ENCODE measurements around the gene ELK4.
"Not testable (repeated sequence)": the region's sequence is repeated elsewhere in the genome, so short reads cannot be mapped to it uniquely, and the experiment has no call there.

The ELK4 gene

GRCh38 chr1:205663286-205663936 is 31.6 kb upstream of the ELK4 start:
- no peak for DNase-seq

DNA sequence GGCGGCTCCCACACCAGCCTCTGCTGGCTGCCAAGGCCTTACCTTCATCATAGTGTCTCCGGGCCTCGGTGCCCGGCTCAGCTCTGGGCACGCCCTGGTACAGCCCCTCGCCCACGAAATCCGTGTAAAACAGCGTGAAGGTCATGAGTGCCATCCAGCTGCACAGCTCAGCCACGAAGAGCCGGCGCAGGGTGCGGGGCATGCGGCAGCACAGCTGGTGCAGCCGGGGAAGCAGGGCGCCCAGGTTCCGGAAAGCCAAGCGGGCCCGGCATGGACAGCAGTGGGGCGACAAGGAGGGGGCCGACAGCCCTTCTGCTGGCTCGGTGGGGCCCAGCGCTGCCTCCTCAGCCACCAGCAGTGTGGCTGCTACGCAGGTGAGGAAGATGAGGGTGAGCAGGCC is 31.0 kb upstream of the ELK4 start:
- DNase-seq: no peak

DNA sequence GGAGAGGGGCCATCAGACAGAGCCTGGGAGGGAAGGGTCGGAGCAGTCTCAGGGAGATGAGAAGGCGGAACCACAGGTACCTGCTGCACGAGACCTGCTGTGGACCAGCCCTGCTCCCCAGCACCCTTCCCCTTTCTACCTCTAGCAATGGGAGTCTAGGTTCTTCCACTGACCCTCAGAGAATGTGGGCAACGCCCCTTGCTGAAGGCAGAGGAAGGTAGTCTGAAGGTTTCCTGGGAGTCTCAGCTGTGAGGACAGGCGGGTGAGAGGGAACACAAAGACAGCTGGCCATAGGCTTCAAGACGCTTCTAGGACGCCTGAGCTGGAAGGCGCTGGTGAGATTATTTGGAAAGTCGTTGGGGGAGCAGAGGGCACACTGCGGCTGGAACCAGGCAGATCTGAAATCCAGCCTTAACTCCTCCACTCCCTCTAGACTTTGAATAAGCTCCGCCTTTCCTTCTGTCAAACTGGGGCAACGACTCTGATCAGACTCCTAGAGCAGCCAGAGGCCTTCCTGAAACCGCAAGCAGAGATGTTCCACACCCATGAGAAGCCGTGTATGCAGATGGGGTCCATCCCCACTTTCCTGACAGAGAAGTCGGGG is 30.4 kb upstream of the ELK4 start:
- no peak for DNase-seq

GRCh38 chr1:205661429-205662134 is 29.8 kb upstream of the ELK4 start:
- no peak for DNase-seq

DNA sequence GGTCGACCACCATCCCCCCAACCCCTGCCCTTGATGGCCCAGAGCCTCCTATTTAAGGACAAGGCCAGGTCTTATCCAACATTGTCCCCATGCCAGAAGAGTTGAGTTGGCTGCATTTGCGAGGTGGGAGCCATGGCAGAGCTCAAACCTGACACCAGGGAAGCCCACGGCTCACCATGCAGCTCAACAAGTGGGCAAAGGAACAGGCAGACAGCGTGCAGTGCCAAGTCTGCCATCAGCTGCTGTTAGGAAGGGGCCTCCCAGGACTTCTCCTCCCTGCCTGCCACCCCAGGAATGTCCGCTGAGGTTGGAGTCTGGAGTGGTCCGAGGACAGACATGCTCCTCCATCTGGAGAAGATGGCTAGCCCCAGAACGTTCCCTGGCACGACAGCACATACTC is 28.6 kb upstream of the ELK4 start:
- DNase-seq: no peak

DNA sequence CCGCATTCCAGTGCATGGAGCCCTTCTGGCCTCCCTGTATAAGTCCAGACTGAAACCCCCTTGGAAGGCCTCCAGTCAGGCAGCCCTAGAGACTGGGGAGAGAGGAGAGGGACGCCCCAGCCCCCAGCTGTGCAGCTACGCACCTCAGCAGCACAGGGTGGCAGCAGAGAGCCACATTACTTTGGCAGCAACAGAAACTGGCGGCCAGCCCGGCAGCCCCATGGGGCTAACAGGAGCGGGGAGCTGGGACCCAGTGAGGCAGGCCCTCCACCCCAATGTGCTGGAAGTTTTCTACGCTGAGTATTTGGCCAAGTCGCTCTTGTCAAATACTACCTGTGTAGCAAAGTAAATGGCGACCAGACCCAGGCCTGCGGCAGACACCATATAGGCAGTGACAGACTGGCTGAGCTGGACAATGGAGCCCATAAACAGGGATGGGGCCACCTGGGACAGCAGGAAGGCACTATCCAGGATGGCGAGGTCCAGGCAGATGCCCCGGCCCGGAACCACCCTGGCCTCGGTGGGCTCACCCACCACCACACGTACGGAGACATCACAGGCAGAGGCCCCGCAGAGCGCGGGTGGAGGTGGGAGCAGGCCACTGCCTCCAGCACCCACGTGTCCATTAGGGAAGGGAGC is 27.3 kb upstream of the ELK4 start:
- peak; percentile 81 for DNase-seq

DNA sequence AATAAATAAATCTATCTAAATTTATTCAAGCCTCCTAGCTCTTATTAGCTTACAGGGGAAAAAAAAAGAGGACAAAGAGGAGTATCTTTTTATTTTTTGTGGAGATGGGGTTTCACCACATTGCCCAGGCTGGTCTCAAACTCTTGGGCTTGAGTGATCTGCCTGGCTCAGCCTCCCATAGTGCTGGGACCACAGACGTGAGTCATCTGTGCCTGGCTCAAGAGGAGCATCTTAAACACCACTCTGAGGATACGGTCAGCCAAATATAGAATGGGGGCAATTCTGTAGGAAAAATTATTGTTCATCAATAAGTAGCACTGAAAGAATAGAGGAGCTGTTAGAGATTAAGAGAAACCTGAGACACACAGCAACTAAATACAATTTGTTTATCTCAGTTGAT is 24.4 kb upstream of the ELK4 start:
- DNase-seq: no peak

GRCh38 chr1:205652984-205653383 is 21.2 kb upstream of the ELK4 start:
- no peak for DNase-seq

- no peak for DNase-seq
These were observed 18.4 kb upstream of the ELK4 start for GRCh38 chr1:205650241-205650640.

DNA sequence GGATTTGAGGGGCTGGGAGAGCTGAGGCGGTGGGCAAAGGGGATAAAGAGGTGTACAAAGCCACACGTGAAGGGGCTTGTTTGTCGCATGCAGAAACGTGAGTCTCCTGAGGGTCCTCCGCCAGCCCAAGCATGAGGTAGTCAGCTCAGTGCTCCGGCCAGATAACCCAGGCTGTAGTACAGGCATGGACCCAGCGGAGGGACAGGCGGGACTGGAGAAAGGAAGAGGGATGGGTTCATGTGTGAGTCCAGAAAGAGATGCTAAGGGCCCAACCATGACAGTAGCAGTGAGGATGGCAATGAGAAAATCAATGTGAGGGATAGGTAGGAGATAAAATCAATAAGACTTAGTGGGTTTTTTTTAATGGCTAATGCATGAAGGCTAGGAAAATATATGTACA is 13.7 kb upstream of the ELK4 start:
- DNase-seq: no peak

- DNase-seq: no peak
These were observed 11.0 kb upstream of the ELK4 start for GRCh38 chr1:205642679-205643307.

GRCh38 chr1:205639567-205639966 is 7.8 kb upstream of the ELK4 start:
- no peak for DNase-seq

GRCh38 chr1:205637854-205638468 is 6.2 kb upstream of the ELK4 start:
- no peak for DNase-seq

DNA sequence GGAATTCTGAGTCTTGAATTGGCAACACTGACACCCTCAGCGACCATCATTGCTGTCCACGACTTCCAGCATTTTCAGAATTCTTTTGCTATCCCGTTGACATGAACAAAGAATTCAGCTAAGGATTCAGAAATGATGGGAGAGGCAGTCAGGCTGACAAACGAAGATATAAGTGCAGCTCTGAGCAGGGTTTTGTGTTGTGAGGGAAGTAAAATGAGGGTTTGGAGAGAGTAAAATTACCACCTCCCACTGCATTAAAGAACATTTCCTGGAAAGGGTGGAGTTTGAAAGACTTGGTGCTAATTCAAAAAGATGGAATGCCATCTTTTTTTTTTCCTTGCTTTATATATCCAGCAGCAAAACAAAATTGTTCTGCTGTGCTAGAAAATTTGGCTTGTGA is 4.9 kb upstream of the ELK4 start:
- no peak for DNase-seq

DNA sequence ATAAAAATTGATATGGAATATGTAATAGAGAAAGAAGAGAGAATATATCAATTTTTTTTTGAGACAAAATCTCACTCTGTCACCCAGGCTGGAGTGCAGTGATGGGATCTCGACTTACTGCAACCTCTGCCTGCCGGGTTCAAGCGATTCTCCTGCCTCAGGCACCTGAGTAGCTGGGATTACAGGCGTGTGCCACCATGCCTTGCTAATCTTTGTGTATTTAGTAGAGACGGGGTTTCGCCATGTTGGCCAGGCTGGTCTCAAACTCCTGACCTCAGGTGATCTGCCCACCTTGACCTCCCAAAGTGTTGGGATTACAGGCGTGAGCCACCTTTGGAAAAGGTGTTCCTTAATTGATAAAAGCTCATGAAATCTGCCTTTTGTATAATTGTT is 4.3 kb upstream of the ELK4 start:
- DNase-seq: not testable (repeated sequence)

- no peak for DNase-seq
These were observed 1.7 kb upstream of the ELK4 start for GRCh38 chr1:205633421-205633976.

DNA sequence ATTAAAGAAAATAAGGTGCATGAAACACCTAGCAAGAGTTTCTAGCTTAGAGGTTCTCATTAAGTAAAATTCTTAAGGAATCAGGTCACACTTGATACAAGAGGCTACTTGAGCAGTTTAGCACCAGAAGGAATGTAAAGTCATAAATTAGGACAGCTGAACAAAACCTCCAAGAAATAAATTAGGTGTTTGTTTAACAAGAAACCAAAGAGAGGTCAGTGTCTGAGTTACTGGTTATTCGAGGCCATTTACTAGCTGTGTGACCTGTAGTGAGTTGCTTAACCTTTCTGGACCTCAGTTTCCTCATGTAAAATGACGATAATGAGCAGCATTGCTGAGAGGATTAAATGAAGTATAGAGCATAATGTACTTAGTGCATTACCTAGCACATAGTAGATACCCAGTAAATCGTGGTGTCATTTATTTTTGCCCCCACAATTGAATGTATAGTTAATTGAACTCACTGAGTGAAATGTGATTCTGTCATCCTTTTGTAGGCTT is 908 bp upstream of the ELK4 start:
- no peak for DNase-seq

GRCh38 chr1:205631010-205631767 is 622 bp downstream of the ELK4 start:
- peak; percentile 76 for DNase-seq

DNA sequence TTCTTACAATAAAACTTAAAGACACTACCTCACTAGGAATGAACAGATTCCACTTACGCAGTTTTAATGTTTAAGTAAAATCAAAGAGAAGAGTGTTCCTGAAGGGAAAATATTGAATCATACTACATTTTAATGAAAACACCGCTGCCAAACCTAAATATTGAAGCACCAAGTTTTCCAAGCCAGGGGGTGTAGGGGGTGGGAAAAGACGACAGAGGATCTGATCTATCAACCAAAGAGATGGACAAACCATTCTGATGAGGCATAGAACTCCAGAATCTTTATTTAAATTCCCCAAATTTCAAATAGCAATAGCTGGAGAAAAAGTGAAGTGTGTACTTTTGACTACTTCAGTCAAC is 1.2 kb downstream of the ELK4 start:
- DNase-seq: no peak

DNA sequence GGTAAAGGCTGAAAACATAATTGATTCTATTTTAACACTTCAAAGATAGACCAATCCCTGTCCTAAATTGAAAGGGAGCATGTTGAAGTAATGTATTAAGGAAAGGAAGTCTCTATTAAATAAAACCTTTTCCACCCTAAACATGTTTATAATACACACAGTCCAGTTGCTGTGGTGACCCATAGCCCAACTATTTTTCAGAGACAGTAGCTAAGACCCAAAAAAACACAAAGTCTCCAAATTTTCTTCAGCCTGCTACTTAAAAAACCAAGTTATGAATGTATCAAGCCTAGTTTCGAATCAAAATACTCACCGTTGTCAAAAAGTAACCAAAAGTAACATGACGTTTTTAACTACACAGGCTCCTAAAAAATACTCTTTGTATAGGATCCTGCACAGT is 1.6 kb downstream of the ELK4 start:
- DNase-seq: no peak

DNA sequence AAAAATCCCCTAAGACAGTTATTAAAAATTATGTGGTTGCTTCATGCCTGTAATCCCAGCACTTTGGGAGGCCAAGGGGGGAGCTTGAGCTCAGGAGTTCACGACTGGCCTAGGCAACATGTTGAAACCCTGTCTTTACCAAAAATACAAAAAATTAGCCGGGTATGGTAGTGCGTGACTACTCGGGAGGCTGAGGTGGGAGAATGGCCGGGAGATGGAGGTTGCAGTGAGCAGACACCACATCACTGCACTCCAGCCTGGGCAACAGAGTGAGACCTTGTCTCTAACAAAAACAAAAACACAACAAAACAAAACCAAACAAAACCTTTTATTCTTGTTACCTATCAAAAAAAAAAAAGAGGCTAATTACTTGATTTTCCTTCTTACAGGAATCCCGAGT is 2.1 kb downstream of the ELK4 start:
- no peak for DNase-seq

DNA sequence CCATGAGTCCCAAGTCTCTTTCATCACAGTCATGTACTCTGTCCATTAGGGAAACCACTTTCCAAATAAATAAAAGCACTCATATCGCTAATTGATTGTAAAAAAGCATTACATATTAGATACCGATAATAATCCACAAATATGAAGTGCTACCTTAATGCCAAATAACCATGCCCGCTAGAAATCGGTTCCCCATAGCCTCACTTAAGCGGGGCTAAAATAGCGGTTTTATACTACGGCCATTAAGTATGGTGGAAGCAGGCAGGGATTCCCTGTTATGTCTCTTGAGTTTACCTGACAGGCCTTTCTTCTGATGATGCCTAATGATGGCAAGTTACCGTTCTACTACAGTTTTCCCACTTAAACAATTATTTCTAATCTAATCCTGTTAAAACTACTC is 3.9 kb downstream of the ELK4 start:
- no peak for DNase-seq
